DOHH2 (cell line): ENCODE data around the gene APOBEC3G.

ENCODE experiments used
- CTCF ChIP-seq: fragments of 200-600 bp; sonication (generic); IDR thresholded peaks from one replicate; pipeline ENCODE4 v1.5.1; 2014; ENCODE audit warnings: antibody characterized with exemption, mild to moderate bottlenecking, low read depth, low read length; ENCODE audit not compliant: poor library complexity, severe bottlenecking
- EZH2phosphoT487 ChIP-seq: fragments of 200-600 bp; sonication (generic); IDR thresholded peaks from 2 replicates; pipeline ENCODE4 v1.6.1; 2017; ENCODE audit warnings: borderline replicate concordance, mild to moderate bottlenecking, antibody characterized with exemption, low read length, moderate library complexity, mixed read lengths

GRCh38 chr22:39136317-39136716, 59.2 kb downstream of the APOBEC3G start:
- no peak for TF ChIP-seq CTCF
- TF ChIP-seq EZH2phosphoT487 = no peak
